Spinal cord (tissue), 10 donors: Measurements from ENCODE around the gene APOA4. TPM values are rescaled to one million over a fixed set of nuclear protein-coding genes. Genes with fewer than 3 reads are reported as not detected.

Experiments
- DNase-seq, 6 donors: peaks; one replicate each; pipeline versions ENCODE4 v3.0.0 to v3.0.0-alpha.2; 2013 to 2015; ENCODE audit warnings: low spot score in 6 of 6, low read depth in 4 of 6
- H3K27ac ChIP-seq: one replicate; pipeline ENCODE4 v1.5.1; 2013; ENCODE audit warnings: low read depth, low read length, control low read depth
- H3K27me3 ChIP-seq: one replicate; pipeline ENCODE4 v1.6.1; 2013; ENCODE audit warnings: low read length; ENCODE audit not compliant: control insufficient read depth, insufficient read depth
- H3K36me3 ChIP-seq: one replicate; pipeline ENCODE4 v1.6.1; 2013; ENCODE audit warnings: low read length; ENCODE audit not compliant: control insufficient read depth, insufficient read depth
- H3K4me1 ChIP-seq: one replicate; pipeline ENCODE4 v1.6.1; 2013; ENCODE audit warnings: low read length; ENCODE audit not compliant: control insufficient read depth, insufficient read depth
- H3K4me3 ChIP-seq: one replicate; pipeline ENCODE4 v1.5.1; 2013; ENCODE audit warnings: low read depth, low read length, control low read depth
- H3K9me3 ChIP-seq: one replicate; pipeline ENCODE4 v1.6.1; 2013; ENCODE audit warnings: low read length; ENCODE audit not compliant: control insufficient read depth, insufficient read depth
- WGBS: methylation state at CpG from one replicate; pipeline ENCODE4 v1.1.5; 2013; ENCODE audit warnings: missing lambda C conversion rate; ENCODE audit not compliant: insufficient coverage; 5-methylcytosine and 5-hydroxymethylcytosine counted together
- long read RNA-seq, 4 donors: transcript quantifications; one replicate each; lab custom pipeline, GENCODE V29; 2026
- polyA plus RNA-seq, 2 donors: library from polyadenylated mRNA; unstranded; fragments of 120-200 nt; gene quantifications; one replicate each; pipeline ENCODE4 v1.2.1, GENCODE V29; 2013; ENCODE audit not compliant: insufficient read length in 2 of 2
- total RNA-seq, 2 donors: library from RNA; depleted of rRNA in 1 of 2; stranded (reverse); fragments of 120-200 nt in 1 of 2; fragments of >200 nt in 1 of 2; gene quantifications; one replicate each; pipeline versions ENCODE4 v1.2.3 to v1.2.4, GENCODE V29; 2013 to 2014
- donor health status: healthy.

The APOA4 gene
- total RNA-seq = not detected
- not detected for polyA plus RNA-seq
- long read RNA-seq, donor 1 = 0 reads
- long read RNA-seq, donor 2 = 0 reads
- long read RNA-seq, donor 3 = 0 reads
- long read RNA-seq, donor 4 = 0 reads

DNA sequence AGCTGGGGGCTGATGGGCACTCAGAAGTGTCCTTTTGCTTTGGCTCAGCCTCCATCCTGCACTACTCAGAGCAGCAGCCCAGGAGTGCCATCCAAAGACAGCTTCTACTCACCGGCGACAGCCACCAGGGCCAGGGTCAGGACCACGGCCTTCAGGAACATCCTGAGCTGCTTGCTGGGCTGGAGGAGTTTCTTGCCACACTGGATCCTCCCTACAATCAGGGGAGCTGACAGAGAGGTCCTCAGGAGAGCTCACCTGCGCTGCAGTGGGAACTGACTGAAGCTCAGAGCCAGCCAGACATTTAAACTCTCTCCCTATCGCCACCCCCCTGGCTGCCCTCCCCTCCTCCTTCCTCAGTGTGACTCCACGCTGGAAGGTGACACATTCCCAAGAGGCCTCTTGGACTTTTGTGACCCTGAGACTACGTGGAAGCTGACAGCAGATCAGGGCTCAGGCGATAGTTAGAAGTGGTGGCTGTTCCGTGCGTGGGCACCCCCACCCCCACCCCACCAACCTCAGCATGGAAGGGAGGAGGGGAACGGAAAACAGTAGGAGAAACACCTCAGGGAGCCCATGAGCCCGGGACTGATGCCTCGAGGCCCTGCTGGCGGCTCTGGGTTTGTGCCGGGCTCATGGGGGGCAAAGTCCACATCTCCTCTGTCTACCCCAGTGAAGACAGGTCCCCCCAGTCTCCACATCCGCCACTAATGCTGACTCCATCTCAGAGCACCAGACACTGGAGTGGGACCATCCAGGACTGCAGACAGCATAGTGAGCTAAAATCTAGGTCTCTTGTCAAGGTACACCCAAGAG lies at the start of gene APOA4:
APOA4 (minus strand) TSS at position 274 of the 813 bp plus-strand sequence; CDS start at position 161, 113 bp downstream.
- WGBS = 66% methylated on average over 11 of the region's 16 CpGs
- Histone ChIP-seq H3K36me3 (no peaks in the 10 kb centered on the region), H3K27me3 (no peaks in the 10 kb centered on the region), H3K9me3 (no peaks in the 10 kb centered on the region), H3K27ac (no peak within 1 kb of the TSS), H3K4me3 (no peak within 1 kb of the TSS), H3K4me1 (peaks cover 10% of the 10 kb centered on the region)
- no peak for DNase-seq

GRCh38 chr11:116871248-116871647 lies 48.1 kb upstream of the APOA4 start:
- Histone ChIP-seq H3K9me3 (no peaks in the 10 kb centered on the region), H3K27ac (no peak overlapping the region), H3K4me1 (no peaks in the 10 kb centered on the region), H3K4me3 (no peak overlapping the region), H3K36me3 (peaks cover 37% of the 10 kb centered on the region), H3K27me3 (no peaks in the 10 kb centered on the region)
- no peak for DNase-seq
- 90% methylated on average over 2 of the region's 3 CpGs for WGBS

- Histone ChIP-seq H3K9me3 (no peaks in the 10 kb centered on the region), H3K4me3 (no peak overlapping the region), H3K4me1 (no peaks in the 10 kb centered on the region), H3K27ac (no peak overlapping the region), H3K36me3 (peaks cover 39% of the 10 kb centered on the region), H3K27me3 (no peaks in the 10 kb centered on the region)
- no peak for DNase-seq
- WGBS = 84% methylated on average over 2 of the region's 3 CpGs
Measured at GRCh38 chr11:116870054-116870453, 47.0 kb upstream of the APOA4 start.

GRCh38 chr11:116869610-116870009 lies 46.5 kb upstream of the APOA4 start:
- Histone ChIP-seq H3K27me3 (no peaks in the 10 kb centered on the region), H3K9me3 (no peaks in the 10 kb centered on the region), H3K4me3 (no peak overlapping the region), H3K27ac (no peak overlapping the region), H3K36me3 (peaks cover 38% of the 10 kb centered on the region), H3K4me1 (no peaks in the 10 kb centered on the region)
- WGBS = 75% methylated on average over 3 of the region's 4 CpGs
- no peak for DNase-seq

GRCh38 chr11:116868066-116868465 lies 45.0 kb upstream of the APOA4 start:
- Histone ChIP-seq H3K9me3 (no peaks in the 10 kb centered on the region), H3K27ac (no peak overlapping the region)
- no CpG with 5 or more reads among the region's 3 CpGs for WGBS

DNA sequence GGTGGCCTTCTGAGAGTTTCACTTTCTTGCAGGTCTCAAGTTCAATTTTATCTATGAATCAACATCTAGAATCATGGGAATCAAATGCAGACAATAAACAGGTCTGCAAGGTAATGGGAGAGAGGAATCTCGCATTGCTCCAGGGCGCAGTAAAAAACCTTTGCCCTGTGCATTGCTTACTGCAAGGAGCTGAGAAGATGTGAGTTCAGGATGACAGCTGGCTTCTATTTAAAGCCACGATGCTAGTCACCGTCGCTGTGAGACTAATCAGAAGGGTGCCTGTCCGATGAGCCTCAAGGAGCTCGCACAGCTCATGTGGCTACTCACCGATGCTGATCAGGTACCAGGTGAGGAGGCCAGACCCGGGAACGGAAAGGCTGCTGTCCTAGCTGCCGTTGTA lies 44.5 kb upstream of the APOA4 start:
- Histone ChIP-seq H3K36me3 (peaks cover 43% of the 10 kb centered on the region), H3K4me3 (no peak overlapping the region), H3K27ac (no peak overlapping the region), H3K9me3 (no peaks in the 10 kb centered on the region), H3K4me1 (no peaks in the 10 kb centered on the region), H3K27me3 (no peaks in the 10 kb centered on the region)
- WGBS = 94% methylated on average over 11 of the region's 11 CpGs
- no peak for DNase-seq

More at GRCh38 chr11:116868066-116868465, 45.0 kb upstream of the APOA4 start:
- DNase-seq = no peak
- Histone ChIP-seq H3K4me3 (no peak overlapping the region), H3K36me3 (peaks cover 41% of the 10 kb centered on the region), H3K27me3 (no peaks in the 10 kb centered on the region), H3K4me1 (no peaks in the 10 kb centered on the region)

DNA sequence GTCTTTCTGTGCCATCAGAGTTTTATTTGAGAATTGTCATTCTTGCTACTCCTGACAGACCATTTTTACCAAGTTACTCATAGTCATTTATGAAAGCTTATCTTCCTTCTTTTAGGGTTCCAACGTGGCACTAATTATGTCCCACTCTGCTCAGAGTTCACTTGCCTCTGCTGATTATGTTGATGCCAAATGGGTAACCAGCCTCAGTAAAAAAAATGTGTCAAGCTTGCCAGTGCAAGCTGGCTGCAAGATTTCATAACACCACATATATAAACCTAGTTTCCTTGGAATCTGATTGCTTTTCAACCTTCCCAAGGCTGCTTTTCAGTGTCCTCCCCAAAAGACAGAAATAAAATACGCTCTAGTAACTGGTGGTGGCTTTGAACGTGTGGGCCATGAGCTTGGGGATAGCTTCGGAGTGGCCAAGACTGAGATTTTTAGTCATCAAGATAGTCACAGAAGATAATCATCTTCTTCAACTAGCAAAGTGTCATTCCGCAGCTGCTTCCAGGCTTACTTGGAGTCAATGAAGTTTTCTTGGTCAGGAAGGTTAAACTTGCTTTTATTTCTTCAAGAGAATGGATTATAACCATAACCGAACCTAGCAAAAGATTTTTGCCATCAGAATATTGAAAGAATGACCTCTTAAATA lies 43.8 kb upstream of the APOA4 start:
- Histone ChIP-seq H3K4me3 (no peak overlapping the region), H3K27me3 (no peaks in the 10 kb centered on the region), H3K9me3 (no peaks in the 10 kb centered on the region), H3K4me1 (no peaks in the 10 kb centered on the region), H3K27ac (no peak overlapping the region), H3K36me3 (peaks cover 47% of the 10 kb centered on the region)
- WGBS = 60% methylated on average over 1 of the region's 6 CpGs
- no peak for DNase-seq

DNA sequence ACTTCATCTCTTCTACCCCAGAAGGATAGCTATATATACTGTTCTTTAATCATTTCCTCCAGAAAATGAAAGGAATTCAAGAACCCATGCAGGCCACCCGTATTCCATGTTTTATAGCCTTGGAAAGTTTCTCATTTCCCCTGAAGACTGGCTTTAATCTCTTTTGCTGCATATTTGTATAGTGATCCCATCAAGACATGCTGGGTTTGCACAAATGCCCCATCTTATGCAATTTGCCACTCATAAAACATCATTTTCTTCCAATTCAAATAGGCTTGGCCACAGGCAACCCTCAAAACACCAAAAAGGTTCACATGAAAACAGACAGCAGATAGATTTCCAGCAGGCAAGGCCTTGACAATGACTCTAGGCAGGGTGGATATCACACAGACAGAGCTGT lies 42.6 kb upstream of the APOA4 start:
- H3K27ac ChIP-seq = no peak overlapping the region
- H3K4me3 ChIP-seq = no peak overlapping the region
- H3K4me1 ChIP-seq = no peaks in the 10 kb centered on the region
- peaks cover 46% of the 10 kb centered on the region for H3K36me3 ChIP-seq
- no peaks in the 10 kb centered on the region for H3K27me3 ChIP-seq
- no peak for DNase-seq
- no CpG with 5 or more reads among the region's 1 CpG for WGBS
- H3K9me3 ChIP-seq = no peaks in the 10 kb centered on the region

GRCh38 chr11:116864531-116864930 lies 41.4 kb upstream of the APOA4 start:
- 100% methylated on average over 5 of the region's 5 CpGs for WGBS
- Histone ChIP-seq H3K27ac (no peak overlapping the region), H3K27me3 (no peaks in the 10 kb centered on the region), H3K4me3 (no peak overlapping the region), H3K9me3 (no peaks in the 10 kb centered on the region), H3K36me3 (peaks cover 49% of the 10 kb centered on the region), H3K4me1 (no peaks in the 10 kb centered on the region)
- DNase-seq = no peak
